GM23338 (cell line): ENCODE data around the gene DDX39A. TPM values are rescaled to one million over a fixed set of nuclear protein-coding genes. Genes with fewer than 3 reads are reported as not detected.

Experiments used
- ATAC-seq: fragments of 200-7000 bp; cut with Tn5 transposase; 3 replicates; pipeline ENCODE4 v1.9.1; 2020
- DNase-seq: peaks from one replicate; pipeline ENCODE4 v3.0.0-alpha.2; 2015; ENCODE audit warnings: low spot score
- H2AFZ ChIP-seq: fragments of 200-600 bp; sonication (generic); 2 replicates; pipeline ENCODE4 v1.8.0; 2016; ENCODE audit warnings: antibody characterized with exemption, mild to moderate bottlenecking, moderate library complexity
- H3F3A ChIP-seq: fragments of 200-600 bp; sonication (generic); replicated peaks from 2 replicates; pipeline ENCODE4 v1.8.0; 2017; ENCODE audit warnings: antibody characterized with exemption, mixed run types, low read depth
- H3K27ac ChIP-seq: fragments of 200-600 bp; sonication (generic); 2 replicates; pipeline ENCODE4 v1.6.1; 2016; ENCODE audit warnings: low read depth
- H3K27me3 ChIP-seq: fragments of 200-600 bp; sonication (generic); 2 replicates; pipeline ENCODE4 v1.8.0; 2016; ENCODE audit warnings: mild to moderate bottlenecking, mixed run types, moderate library complexity; ENCODE audit not compliant: insufficient read depth
- H3K36me3 ChIP-seq: fragments of 200-600 bp; sonication (generic); 2 replicates; pipeline ENCODE4 v1.8.0; 2016; ENCODE audit warnings: mild to moderate bottlenecking; ENCODE audit not compliant: insufficient read depth
- H3K4me1 ChIP-seq: fragments of 200-600 bp; sonication (generic); 2 replicates; pipeline ENCODE4 v1.8.0; 2016; ENCODE audit warnings: mild to moderate bottlenecking, moderate library complexity; ENCODE audit not compliant: insufficient read depth
- H3K4me2 ChIP-seq: fragments of 200-600 bp; sonication (generic); 2 replicates; pipeline ENCODE4 v1.7.1; 2017; ENCODE audit warnings: mixed run types
- H3K4me3 ChIP-seq: fragments of 200-600 bp; sonication (generic); 2 replicates; pipeline ENCODE4 v1.6.1; 2016; ENCODE audit warnings: mixed run types
- H3K79me2 ChIP-seq: fragments of 200-600 bp; sonication (generic); replicated peaks from 2 replicates; pipeline ENCODE4 v1.8.0; 2017; ENCODE audit warnings: mild to moderate bottlenecking; ENCODE audit not compliant: insufficient read depth
- H3K9me2 ChIP-seq: fragments of 200-600 bp; sonication (generic); 2 replicates; pipeline ENCODE4 v1.8.0; 2017; ENCODE audit not compliant: insufficient read depth
- H4K20me1 ChIP-seq: fragments of 200-600 bp; sonication (generic); replicated peaks from 2 replicates; pipeline ENCODE4 v1.8.0; 2017; ENCODE audit warnings: mild to moderate bottlenecking; ENCODE audit not compliant: insufficient read depth
- H3K27ac Mint-ChIP-seq: 2 replicates; pipeline ENCODE4 v1.8.0; 2020; ENCODE audit warnings: inconsistent platforms, mild to moderate bottlenecking, moderate library complexity, mixed read lengths
- H3K27me3 Mint-ChIP-seq: 3 replicates; pipeline ENCODE4 v1.8.0; 2022; ENCODE audit warnings: low read depth, mild to moderate bottlenecking, moderate library complexity, mixed read lengths, inconsistent platforms; ENCODE audit not compliant: insufficient read depth, poor library complexity
- H3K36me3 Mint-ChIP-seq: 3 replicates; pipeline ENCODE4 v1.8.0; 2021; ENCODE audit warnings: low read depth, mild to moderate bottlenecking, inconsistent platforms, moderate library complexity, mixed read lengths
- H3K4me1 Mint-ChIP-seq: 3 replicates; pipeline ENCODE4 v1.8.0; 2020; ENCODE audit warnings: mild to moderate bottlenecking, inconsistent platforms, mixed read lengths
- H3K4me3 Mint-ChIP-seq: 3 replicates; pipeline ENCODE4 v1.8.0; 2021; ENCODE audit warnings: moderate library complexity, mild to moderate bottlenecking, inconsistent platforms, mixed read lengths
- H3K9me3 Mint-ChIP-seq: 3 replicates; pipeline ENCODE4 v1.8.0; 2020; ENCODE audit warnings: moderate library complexity, mild to moderate bottlenecking, inconsistent platforms, mixed read lengths
- CREB1 ChIP-seq: fragments of 250-450 bp; sonication (Bioruptor Pico); IDR thresholded peaks from 2 replicates; pipeline ENCODE4 v1.5.0; 2020; ENCODE audit warnings: low read depth, mild to moderate bottlenecking, moderate library complexity
- EZH2phosphoT487 ChIP-seq: fragments of 200-600 bp; sonication (generic); IDR thresholded peaks from one replicate; pipeline ENCODE4 v1.8.1; 2018; ENCODE audit warnings: antibody characterized with exemption; ENCODE audit not compliant: unreplicated experiment
- NANOG ChIP-seq: IDR thresholded peaks from 2 replicates; pipeline ENCODE4 v1.6.1; 2016; ENCODE audit warnings: antibody characterized with exemption, borderline replicate concordance
- ZNF114 ChIP-seq: fragments of 250-450 bp; sonication (Bioruptor Pico); IDR thresholded peaks from 2 replicates; pipeline ENCODE4 v1.5.0; 2020; ENCODE audit warnings: mild to moderate bottlenecking, moderate library complexity
- ZNF331 ChIP-seq: fragments of 250-450 bp; sonication (Bioruptor Pico); IDR thresholded peaks from 2 replicates; pipeline ENCODE4 v1.5.0; 2020; ENCODE audit warnings: low read depth, mild to moderate bottlenecking, moderate library complexity
- polyA plus RNA-seq: library from polyadenylated mRNA; unstranded; fragments of >200 nt; fragmentation: Nextera tagmentation; extraction: Ambion mirVana; gene quantifications from 2 replicates; pipeline ENCODE4 v1.2.1, GENCODE V29; 2016
- total RNA-seq: library from RNA; depleted of rRNA; stranded (reverse); fragments of >200 nt; shearing (Covaris generic); gene quantifications from 2 replicates; pipeline ENCODE4 v1.2.3, GENCODE V29; 2014
- TF ChIP-seq, protein P1 (sequence below): IDR thresholded peaks from 2 replicates; pipeline ENCODE4 v1.6.1; 2016; ENCODE audit warnings: antibody characterized with exemption
- TF ChIP-seq, protein P2 (sequence below): fragments of 250-450 bp; sonication (Bioruptor Pico); IDR thresholded peaks from 2 replicates; pipeline ENCODE4 v1.5.0; 2020; ENCODE audit warnings: mild to moderate bottlenecking, moderate library complexity
- TF ChIP-seq, protein P3 (sequence below): IDR thresholded peaks from one replicate; pipeline ENCODE4 v1.6.1; 2018; ENCODE audit warnings: antibody characterized with exemption; ENCODE audit not compliant: unreplicated experiment

The DDX39A gene
- total and polyA plus RNA-seq, 2 experiments from 2014 or later = 195 to 196 TPM

DNA sequence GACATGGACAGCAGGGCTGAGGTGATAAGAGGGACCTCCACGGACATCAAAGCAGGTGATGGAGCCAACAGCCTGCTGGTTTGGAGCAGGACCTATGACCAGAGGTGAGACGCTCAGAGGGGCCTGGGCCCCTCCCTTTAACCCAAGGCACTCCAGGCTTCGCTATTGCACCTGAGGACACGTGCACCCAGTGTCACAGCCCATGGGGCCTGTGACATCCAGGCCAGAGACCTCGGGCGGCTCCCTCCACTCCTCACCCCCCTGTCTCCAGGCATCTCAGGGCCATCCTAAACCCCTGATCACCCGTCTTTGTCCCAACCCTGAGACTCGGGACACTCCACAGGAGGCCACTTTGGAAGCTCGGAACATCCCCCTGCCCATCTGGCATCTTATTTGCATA, 25.0 kb downstream of the DDX39A start (continued):
- TF ChIP-seq, protein P1, sequence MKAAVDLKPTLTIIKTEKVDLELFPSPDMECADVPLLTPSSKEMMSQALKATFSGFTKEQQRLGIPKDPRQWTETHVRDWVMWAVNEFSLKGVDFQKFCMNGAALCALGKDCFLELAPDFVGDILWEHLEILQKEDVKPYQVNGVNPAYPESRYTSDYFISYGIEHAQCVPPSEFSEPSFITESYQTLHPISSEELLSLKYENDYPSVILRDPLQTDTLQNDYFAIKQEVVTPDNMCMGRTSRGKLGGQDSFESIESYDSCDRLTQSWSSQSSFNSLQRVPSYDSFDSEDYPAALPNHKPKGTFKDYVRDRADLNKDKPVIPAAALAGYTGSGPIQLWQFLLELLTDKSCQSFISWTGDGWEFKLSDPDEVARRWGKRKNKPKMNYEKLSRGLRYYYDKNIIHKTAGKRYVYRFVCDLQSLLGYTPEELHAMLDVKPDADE = no peak
- TF ChIP-seq, protein P2, sequence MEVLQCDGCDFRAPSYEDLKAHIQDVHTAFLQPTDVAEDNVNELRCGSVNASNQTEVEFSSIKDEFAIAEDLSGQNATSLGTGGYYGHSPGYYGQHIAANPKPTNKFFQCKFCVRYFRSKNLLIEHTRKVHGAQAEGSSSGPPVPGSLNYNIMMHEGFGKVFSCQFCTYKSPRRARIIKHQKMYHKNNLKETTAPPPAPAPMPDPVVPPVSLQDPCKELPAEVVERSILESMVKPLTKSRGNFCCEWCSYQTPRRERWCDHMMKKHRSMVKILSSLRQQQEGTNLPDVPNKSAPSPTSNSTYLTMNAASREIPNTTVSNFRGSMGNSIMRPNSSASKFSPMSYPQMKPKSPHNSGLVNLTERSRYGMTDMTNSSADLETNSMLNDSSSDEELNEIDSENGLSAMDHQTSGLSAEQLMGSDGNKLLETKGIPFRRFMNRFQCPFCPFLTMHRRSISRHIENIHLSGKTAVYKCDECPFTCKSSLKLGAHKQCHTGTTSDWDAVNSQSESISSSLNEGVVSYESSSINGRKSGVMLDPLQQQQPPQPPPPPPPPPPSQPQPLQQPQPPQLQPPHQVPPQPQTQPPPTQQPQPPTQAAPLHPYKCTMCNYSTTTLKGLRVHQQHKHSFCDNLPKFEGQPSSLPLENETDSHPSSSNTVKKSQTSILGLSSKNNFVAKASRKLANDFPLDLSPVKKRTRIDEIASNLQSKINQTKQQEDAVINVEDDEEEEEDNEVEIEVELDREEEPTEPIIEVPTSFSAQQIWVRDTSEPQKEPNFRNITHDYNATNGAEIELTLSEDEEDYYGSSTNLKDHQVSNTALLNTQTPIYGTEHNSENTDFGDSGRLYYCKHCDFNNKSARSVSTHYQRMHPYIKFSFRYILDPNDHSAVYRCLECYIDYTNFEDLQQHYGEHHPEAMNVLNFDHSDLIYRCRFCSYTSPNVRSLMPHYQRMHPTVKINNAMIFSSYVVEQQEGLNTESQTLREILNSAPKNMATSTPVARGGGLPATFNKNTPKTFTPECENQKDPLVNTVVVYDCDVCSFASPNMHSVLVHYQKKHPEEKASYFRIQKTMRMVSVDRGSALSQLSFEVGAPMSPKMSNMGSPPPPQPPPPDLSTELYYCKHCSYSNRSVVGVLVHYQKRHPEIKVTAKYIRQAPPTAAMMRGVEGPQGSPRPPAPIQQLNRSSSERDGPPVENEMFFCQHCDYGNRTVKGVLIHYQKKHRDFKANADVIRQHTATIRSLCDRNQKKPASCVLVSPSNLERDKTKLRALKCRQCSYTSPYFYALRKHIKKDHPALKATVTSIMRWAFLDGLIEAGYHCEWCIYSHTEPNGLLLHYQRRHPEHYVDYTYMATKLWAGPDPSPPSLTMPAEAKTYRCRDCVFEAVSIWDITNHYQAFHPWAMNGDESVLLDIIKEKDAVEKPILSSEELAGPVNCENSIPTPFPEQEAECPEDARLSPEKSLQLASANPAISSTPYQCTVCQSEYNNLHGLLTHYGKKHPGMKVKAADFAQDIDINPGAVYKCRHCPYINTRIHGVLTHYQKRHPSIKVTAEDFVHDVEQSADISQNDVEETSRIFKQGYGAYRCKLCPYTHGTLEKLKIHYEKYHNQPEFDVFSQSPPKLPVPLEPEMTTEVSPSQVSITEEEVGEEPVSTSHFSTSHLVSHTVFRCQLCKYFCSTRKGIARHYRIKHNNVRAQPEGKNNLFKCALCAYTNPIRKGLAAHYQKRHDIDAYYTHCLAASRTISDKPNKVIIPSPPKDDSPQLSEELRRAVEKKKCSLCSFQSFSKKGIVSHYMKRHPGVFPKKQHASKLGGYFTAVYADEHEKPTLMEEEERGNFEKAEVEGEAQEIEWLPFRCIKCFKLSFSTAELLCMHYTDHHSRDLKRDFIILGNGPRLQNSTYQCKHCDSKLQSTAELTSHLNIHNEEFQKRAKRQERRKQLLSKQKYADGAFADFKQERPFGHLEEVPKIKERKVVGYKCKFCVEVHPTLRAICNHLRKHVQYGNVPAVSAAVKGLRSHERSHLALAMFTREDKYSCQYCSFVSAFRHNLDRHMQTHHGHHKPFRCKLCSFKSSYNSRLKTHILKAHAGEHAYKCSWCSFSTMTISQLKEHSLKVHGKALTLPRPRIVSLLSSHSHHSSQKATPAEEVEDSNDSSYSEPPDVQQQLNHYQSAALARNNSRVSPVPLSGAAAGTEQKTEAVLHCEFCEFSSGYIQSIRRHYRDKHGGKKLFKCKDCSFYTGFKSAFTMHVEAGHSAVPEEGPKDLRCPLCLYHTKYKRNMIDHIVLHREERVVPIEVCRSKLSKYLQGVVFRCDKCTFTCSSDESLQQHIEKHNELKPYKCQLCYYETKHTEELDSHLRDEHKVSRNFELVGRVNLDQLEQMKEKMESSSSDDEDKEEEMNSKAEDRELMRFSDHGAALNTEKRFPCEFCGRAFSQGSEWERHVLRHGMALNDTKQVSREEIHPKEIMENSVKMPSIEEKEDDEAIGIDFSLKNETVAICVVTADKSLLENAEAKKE (CRISPR knock-in tag) = no peak
- no peak for TF ChIP-seq ZNF331 (CRISPR knock-in tag)

DNA sequence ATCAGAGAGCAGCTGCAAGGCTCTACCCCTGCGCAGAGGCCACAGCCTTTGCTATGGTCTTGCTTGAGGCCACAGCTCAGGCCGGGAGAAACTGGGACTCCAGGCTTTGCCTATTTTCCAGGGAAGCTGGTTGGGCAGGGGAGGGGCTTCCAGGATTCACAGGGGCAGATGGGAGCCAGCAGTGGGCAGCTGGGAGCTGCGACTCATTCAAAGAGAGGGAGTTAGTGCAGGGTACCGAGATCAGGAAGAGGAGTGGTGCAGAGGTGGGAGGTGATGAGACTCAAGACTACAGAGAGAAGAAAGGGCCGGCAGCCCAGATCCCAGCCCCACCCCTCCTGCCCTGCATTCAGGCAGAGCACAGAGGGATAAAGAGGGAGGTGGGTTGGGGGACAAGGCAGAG, 25.8 kb downstream of the DDX39A start:
- Histone ChIP-seq H3K4me1 (no peaks in the 10 kb centered on the region), H3F3A (no peaks in the 10 kb centered on the region), H3K27ac (no peak overlapping the region), H3K27me3 (no peaks in the 10 kb centered on the region), H3K79me2 (no peaks in the 10 kb centered on the region), H4K20me1 (no peaks in the 10 kb centered on the region), H3K9me2 (no peaks in the 10 kb centered on the region), H3K36me3 (no peaks in the 10 kb centered on the region), H3K4me3 (no peak overlapping the region), H3K4me2 (no peak overlapping the region), H2AFZ (no peak overlapping the region)
- no peak for DNase-seq
- H3K4me1 Mint-ChIP-seq = peaks cover 9% of the 10 kb centered on the region
- H3K4me3 Mint-ChIP-seq = no peak overlapping the region; the same call in 2 of the 3 replicates
- peak; percentile 67 for ATAC-seq
- no peaks in the 10 kb centered on the region for H3K36me3 Mint-ChIP-seq
- peaks cover 9% of the 10 kb centered on the region for H3K27me3 Mint-ChIP-seq
- no peaks in the 10 kb centered on the region; the same call in 2 of the 3 replicates for H3K9me3 Mint-ChIP-seq
- H3K27ac Mint-ChIP-seq = no peak overlapping the region
- TF ChIP-seq, protein P3, sequence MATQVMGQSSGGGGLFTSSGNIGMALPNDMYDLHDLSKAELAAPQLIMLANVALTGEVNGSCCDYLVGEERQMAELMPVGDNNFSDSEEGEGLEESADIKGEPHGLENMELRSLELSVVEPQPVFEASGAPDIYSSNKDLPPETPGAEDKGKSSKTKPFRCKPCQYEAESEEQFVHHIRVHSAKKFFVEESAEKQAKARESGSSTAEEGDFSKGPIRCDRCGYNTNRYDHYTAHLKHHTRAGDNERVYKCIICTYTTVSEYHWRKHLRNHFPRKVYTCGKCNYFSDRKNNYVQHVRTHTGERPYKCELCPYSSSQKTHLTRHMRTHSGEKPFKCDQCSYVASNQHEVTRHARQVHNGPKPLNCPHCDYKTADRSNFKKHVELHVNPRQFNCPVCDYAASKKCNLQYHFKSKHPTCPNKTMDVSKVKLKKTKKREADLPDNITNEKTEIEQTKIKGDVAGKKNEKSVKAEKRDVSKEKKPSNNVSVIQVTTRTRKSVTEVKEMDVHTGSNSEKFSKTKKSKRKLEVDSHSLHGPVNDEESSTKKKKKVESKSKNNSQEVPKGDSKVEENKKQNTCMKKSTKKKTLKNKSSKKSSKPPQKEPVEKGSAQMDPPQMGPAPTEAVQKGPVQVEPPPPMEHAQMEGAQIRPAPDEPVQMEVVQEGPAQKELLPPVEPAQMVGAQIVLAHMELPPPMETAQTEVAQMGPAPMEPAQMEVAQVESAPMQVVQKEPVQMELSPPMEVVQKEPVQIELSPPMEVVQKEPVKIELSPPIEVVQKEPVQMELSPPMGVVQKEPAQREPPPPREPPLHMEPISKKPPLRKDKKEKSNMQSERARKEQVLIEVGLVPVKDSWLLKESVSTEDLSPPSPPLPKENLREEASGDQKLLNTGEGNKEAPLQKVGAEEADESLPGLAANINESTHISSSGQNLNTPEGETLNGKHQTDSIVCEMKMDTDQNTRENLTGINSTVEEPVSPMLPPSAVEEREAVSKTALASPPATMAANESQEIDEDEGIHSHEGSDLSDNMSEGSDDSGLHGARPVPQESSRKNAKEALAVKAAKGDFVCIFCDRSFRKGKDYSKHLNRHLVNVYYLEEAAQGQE = no peak
- TF ChIP-seq NANOG = no peak
- no peak for TF ChIP-seq EZH2phosphoT487
- no peak for TF ChIP-seq ZNF331 (CRISPR knock-in tag)
- TF ChIP-seq ZNF114 (CRISPR knock-in tag) = no peak
- TF ChIP-seq CREB1 = no peak
